ENCODE measurements around the gene TACC3. TPM values are rescaled to one million over a fixed set of nuclear protein-coding genes. Genes with fewer than 3 reads are reported as not detected.
A peak's percentile ranks its signal among the peaks of the same experiment; 100 is the strongest.

Gene TACC3
- total RNA-seq, 1 experiment from 2014 or later, result 207 TPM

- DNase-seq (ENCODE audit: low spot score), result no peak
These were observed 5.0 kb upstream of the TACC3 start for GRCh38 chr4:1716065-1716945.

DNA sequence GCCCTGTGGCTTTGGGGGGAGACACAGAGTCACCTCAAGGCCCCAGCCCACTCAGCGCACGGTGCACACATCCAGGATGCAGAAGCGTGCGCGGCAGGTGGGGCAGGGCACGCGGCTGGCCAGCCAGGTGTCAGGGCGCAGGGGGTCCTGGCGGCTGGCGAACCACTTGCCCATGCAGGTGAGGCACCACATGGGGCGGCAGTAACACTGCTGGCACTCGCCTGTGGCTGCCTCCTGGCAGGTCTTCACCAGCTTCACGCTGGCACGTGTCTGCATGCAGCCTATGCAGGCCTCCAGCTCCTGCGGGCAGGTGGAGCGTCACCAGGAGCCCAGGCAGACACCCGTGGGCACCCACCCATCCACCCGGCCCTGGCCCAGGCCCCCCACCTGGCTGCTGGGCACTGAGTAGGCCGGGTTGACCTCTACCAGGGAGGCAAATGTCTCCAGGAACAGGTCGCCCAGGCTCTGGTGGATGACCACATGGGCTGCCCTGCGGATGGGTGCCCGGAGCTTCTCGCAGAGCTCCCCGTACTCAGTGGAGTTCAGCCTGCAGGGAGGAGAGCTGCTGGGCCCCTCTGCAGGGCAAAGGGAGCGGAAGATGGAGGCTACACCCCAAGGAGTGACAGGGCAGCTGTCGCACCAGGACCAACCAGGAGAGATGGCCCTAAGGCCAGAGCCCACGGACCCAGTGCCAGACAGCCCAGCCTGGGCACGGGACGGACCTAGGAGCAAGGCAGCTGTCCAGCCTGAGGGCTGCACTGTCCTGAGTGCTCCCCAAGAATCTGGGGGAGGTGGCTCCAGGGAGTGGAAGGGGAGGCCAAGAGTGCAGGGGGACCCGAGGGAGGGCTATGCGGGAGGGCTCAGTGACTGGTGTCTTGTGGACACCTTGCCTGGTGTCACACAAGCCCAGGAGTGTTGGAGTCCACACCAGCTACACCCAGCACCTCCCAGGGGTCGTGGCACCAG, 3.9 kb upstream of the TACC3 start:
- TF ChIP-seq, protein P1, sequence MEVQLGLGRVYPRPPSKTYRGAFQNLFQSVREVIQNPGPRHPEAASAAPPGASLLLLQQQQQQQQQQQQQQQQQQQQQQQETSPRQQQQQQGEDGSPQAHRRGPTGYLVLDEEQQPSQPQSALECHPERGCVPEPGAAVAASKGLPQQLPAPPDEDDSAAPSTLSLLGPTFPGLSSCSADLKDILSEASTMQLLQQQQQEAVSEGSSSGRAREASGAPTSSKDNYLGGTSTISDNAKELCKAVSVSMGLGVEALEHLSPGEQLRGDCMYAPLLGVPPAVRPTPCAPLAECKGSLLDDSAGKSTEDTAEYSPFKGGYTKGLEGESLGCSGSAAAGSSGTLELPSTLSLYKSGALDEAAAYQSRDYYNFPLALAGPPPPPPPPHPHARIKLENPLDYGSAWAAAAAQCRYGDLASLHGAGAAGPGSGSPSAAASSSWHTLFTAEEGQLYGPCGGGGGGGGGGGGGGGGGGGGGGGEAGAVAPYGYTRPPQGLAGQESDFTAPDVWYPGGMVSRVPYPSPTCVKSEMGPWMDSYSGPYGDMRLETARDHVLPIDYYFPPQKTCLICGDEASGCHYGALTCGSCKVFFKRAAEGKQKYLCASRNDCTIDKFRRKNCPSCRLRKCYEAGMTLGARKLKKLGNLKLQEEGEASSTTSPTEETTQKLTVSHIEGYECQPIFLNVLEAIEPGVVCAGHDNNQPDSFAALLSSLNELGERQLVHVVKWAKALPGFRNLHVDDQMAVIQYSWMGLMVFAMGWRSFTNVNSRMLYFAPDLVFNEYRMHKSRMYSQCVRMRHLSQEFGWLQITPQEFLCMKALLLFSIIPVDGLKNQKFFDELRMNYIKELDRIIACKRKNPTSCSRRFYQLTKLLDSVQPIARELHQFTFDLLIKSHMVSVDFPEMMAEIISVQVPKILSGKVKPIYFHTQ (CRISPR knock-in tag; IDR thresholded peaks at IDR 0.05), result no peak
- no peak for TF ChIP-seq ZNF671 (CRISPR knock-in tag; IDR thresholded peaks at IDR 0.05)
- peaks cover 30% of the 10 kb centered on the region for H3K4me1 Mint-ChIP-seq
- H3K27me3 Mint-ChIP-seq (ENCODE audit: low read depth), result no peaks in the 10 kb centered on the region
- peaks cover 12% of the 10 kb centered on the region; the same call in 1 of the 2 replicates for H3K36me3 Mint-ChIP-seq
- DNase-seq (ENCODE audit: low spot score) (no peak), ATAC-seq (no peak)
- H3K4me3 Mint-ChIP-seq, result no peak overlapping the region
- no peaks in the 10 kb centered on the region for H3K9me3 Mint-ChIP-seq
- ChIA-PET CTCF (interaction anchor here (0.7 to 4.3 kb wide), 4 partner anchors 9 to 51 kb away, joined by 3 to 30 read pairs (median 3); no protein-coding TSS in a partner anchor), POLR2A (no interaction called here)
- H3K27ac Mint-ChIP-seq, result no peak overlapping the region

More at GRCh38 chr4:1716065-1716945, 5.0 kb upstream of the TACC3 start:
- Mint-ChIP-seq H3K27me3 (ENCODE audit: low read depth) (peaks cover 2% of the 10 kb centered on the region; the same call in 1 of the 2 replicates), H3K36me3 (peaks cover 9% of the 10 kb centered on the region; the same call in 1 of the 2 replicates), H3K4me3 (no peak overlapping the region), H3K9me3 (no peaks in the 10 kb centered on the region), H3K4me1 (peaks cover 27% of the 10 kb centered on the region), H3K27ac (no peak overlapping the region)
- TF ChIP-seq GABPB1 (CRISPR knock-in tag; IDR thresholded peaks at IDR 0.05) (no peak), KAT7 (CRISPR knock-in tag; IDR thresholded peaks at IDR 0.05; ENCODE audit: borderline replicate concordance) (no peak), NFYB (CRISPR knock-in tag; conservative IDR thresholded peaks at IDR 0.05; ENCODE audit: low read depth) (no peak), ZNF263 (CRISPR knock-in tag; IDR thresholded peaks at IDR 0.05; ENCODE audit: low read depth) (no peak), JUN (CRISPR knock-in tag; IDR thresholded peaks at IDR 0.05) (no peak), NFATC4 (CRISPR knock-in tag; IDR thresholded peaks at IDR 0.05) (no peak), ZNF396 (CRISPR knock-in tag; IDR thresholded peaks at IDR 0.05; ENCODE audit: borderline replicate concordance) (no peak), EMX1 (CRISPR knock-in tag; IDR thresholded peaks at IDR 0.05) (no peak), NR1H2 (CRISPR knock-in tag; IDR thresholded peaks at IDR 0.05) (no peak)
- ChIA-PET POLR2A (no interaction called here), CTCF (interaction anchor here (1.2 kb wide), 1 partner anchor 14 kb away, joined by 3 read pairs; no protein-coding TSS in a partner anchor)
- no peak for ATAC-seq

DNA sequence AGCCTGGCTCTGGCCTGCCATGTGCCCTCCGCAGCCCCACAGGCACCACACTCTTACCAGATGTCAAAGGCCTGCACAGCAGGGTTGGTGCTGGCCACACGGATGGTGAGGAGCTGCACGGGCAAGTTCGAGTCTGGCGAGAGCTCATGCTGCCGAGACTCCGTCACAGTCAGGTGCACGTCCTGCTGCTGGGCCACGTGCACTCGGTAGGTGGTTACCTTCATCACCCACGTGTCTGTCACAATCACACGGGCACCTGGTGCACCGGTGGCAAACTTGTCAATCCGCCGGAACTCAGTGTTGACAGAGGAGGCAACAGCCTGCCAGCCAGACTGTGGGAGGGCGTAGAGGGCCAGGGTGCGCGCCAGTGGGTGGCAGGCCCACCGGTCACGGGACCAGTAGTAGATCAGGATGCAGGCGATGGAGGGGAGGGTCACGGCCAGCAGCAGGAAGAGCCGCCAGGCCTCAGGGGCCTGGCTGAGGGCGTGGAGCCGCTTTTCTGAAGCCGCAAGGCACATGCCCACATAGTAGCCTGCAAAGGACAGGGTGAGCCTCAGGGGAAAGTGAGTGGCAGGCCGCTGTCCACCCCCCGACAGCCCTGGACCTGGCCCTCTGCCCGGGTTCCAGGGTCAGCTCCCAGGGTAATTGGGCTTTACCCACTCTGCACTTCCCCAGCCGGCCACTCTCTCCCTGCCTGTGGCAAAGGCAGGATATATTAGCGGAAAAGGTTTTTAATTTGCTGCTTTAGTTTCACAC, 3.0 kb upstream of the TACC3 start:
- H3K9me3 Mint-ChIP-seq, result no peaks in the 10 kb centered on the region
- H3K4me1 Mint-ChIP-seq, result peaks cover 37% of the 10 kb centered on the region
- ChIA-PET CTCF (interaction anchor here (0.7 to 4.3 kb wide), 4 partner anchors 8 to 50 kb away, joined by 3 to 30 read pairs (median 3); no protein-coding TSS in a partner anchor), POLR2A (no interaction called here)
- peaks cover 16% of the 10 kb centered on the region; the same call in 1 of the 2 replicates for H3K36me3 Mint-ChIP-seq
- no peak for DNase-seq (ENCODE audit: low spot score)
- no peaks in the 10 kb centered on the region for H3K27me3 Mint-ChIP-seq (ENCODE audit: low read depth)
- no peak for ATAC-seq
- H3K27ac Mint-ChIP-seq, result peak overlapping the region; percentile 13; the same call in 1 of the 2 replicates
- H3K4me3 Mint-ChIP-seq, result peak overlapping the region; percentile 49; the same call in 1 of the 2 replicates
- TF ChIP-seq USF2 (CRISPR knock-in tag; IDR thresholded peaks at IDR 0.05) (no peak), ZNF396 (CRISPR knock-in tag; IDR thresholded peaks at IDR 0.05; ENCODE audit: borderline replicate concordance) (no peak), FOXP1 (CRISPR knock-in tag; IDR thresholded peaks at IDR 0.05; ENCODE audit: borderline replicate concordance) (no peak), ATF1 (CRISPR knock-in tag; IDR thresholded peaks at IDR 0.05) (no peak), CREM (CRISPR knock-in tag; IDR thresholded peaks at IDR 0.05) (no peak)
- TF ChIP-seq, protein P2, sequence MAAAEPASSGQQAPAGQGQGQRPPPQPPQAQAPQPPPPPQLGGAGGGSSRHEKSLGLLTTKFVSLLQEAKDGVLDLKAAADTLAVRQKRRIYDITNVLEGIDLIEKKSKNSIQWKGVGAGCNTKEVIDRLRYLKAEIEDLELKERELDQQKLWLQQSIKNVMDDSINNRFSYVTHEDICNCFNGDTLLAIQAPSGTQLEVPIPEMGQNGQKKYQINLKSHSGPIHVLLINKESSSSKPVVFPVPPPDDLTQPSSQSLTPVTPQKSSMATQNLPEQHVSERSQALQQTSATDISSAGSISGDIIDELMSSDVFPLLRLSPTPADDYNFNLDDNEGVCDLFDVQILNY (CRISPR knock-in tag; IDR thresholded peaks at IDR 0.05), result no peak
- TF ChIP-seq, protein P3, sequence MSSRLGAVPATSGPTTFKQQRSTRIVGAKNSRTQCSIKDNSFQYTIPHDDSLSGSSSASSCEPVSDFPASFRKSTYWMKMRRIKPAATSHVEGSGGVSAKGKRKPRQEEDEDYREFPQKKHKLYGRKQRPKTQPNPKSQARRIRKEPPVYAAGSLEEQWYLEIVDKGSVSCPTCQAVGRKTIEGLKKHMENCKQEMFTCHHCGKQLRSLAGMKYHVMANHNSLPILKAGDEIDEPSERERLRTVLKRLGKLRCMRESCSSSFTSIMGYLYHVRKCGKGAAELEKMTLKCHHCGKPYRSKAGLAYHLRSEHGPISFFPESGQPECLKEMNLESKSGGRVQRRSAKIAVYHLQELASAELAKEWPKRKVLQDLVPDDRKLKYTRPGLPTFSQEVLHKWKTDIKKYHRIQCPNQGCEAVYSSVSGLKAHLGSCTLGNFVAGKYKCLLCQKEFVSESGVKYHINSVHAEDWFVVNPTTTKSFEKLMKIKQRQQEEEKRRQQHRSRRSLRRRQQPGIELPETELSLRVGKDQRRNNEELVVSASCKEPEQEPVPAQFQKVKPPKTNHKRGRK (CRISPR knock-in tag; IDR thresholded peaks at IDR 0.05; ENCODE audit: borderline replicate concordance), result no peak
- TF ChIP-seq, protein P4, sequence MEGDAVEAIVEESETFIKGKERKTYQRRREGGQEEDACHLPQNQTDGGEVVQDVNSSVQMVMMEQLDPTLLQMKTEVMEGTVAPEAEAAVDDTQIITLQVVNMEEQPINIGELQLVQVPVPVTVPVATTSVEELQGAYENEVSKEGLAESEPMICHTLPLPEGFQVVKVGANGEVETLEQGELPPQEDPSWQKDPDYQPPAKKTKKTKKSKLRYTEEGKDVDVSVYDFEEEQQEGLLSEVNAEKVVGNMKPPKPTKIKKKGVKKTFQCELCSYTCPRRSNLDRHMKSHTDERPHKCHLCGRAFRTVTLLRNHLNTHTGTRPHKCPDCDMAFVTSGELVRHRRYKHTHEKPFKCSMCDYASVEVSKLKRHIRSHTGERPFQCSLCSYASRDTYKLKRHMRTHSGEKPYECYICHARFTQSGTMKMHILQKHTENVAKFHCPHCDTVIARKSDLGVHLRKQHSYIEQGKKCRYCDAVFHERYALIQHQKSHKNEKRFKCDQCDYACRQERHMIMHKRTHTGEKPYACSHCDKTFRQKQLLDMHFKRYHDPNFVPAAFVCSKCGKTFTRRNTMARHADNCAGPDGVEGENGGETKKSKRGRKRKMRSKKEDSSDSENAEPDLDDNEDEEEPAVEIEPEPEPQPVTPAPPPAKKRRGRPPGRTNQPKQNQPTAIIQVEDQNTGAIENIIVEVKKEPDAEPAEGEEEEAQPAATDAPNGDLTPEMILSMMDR (IDR thresholded peaks at IDR 0.05), result no peak

All from WTC11 (cell line).